Sigmoid colon (tissue), 4 donors: ENCODE results near the gene SOX15.

Experiments used
- CTCF ChIP-seq, 4 experiments: fragments of 450-650 bp in 3 of 4; fragments of 200-600 bp in 1 of 4; IDR thresholded peaks; one replicate each; pipeline ENCODE4 v1.5.1; 2016 to 2019; ENCODE audit warnings: antibody characterized with exemption in 4 of 4, mild to moderate bottlenecking in 3 of 4, moderate library complexity in 2 of 4
- EP300 ChIP-seq, 4 donors: sonication (generic); formaldehyde crosslinking; IDR thresholded peaks; one replicate each; pipeline ENCODE4 v1.6.1; 2017; ENCODE audit warnings: antibody characterized with exemption in 4 of 4
- POLR2A ChIP-seq, 2 donors: fragments of 450-650 bp; IDR thresholded peaks; one replicate each; pipeline ENCODE4 v1.6.1; 2016; ENCODE audit warnings: antibody characterized with exemption in 2 of 2, mild to moderate bottlenecking in 2 of 2, moderate library complexity in 2 of 2
- POLR2AphosphoS5 ChIP-seq, 4 donors: sonication (generic); formaldehyde crosslinking; IDR thresholded peaks; one replicate each; pipeline ENCODE4 v1.6.1; 2017; ENCODE audit warnings: antibody characterized with exemption in 4 of 4

- TF ChIP-seq CTCF (IDR thresholded peaks at IDR 0.05), result no peak
- no peak for TF ChIP-seq POLR2AphosphoS5 (IDR thresholded peaks at IDR 0.05)
- no peak for TF ChIP-seq POLR2A (IDR thresholded peaks at IDR 0.05)
- TF ChIP-seq EP300 (IDR thresholded peaks at IDR 0.05), result no peak
These were observed 3.4 kb upstream of the SOX15 start for GRCh38 chr17:7593296-7593695.
